ENCODE data around the gene ZFHX3. TPM values are rescaled to one million over a fixed set of nuclear protein-coding genes. Genes with fewer than 3 reads are reported as not detected.

The ZFHX3 gene
- total and polyA plus RNA-seq, 7 experiments from 2014 or later: 0.09 to 9.8 (median 1.7) TPM

GRCh38 chr16:72862090-72862489 lies 185.8 kb downstream of the ZFHX3 start:
- Mint-ChIP-seq H3K4me1 (peaks cover 0 to 3% (median 0%) of the 10 kb centered on the region in 7 donors), H3K36me3 (no peaks in the 10 kb centered on the region), H3K27me3 (peaks cover 0 to 10% (median 4%) of the 10 kb centered on the region in 5 donors), H3K9me3 (peaks cover 0 to 4% (median 0%) of the 10 kb centered on the region in 11 donors), H3K4me3 (no peak overlapping the region), H3K27ac (no peak overlapping the region)
- H3K27me3 ChIP-seq (ENCODE audit: control insufficient read depth in 2 of 2, insufficient read depth in 2 of 2, low read length in 2 of 2): no peaks in the 10 kb centered on the region
- H3K9me3 ChIP-seq (ENCODE audit: control insufficient read depth in 2 of 3, low read length in 3 of 3): no peaks in the 10 kb centered on the region
- H3K27ac ChIP-seq (ENCODE audit: low read depth, low read length): no peak overlapping the region
- intact Hi-C loops (cut with micrococcal nuclease): no loop called here
- DNase-seq (no peak), ATAC-seq (no peak)
- ChIA-PET CTCF (no interaction called here), POLR2A (no interaction called here)
- no peak overlapping the region for H3K4me3 ChIP-seq (ENCODE audit: low read length)
- no peaks in the 10 kb centered on the region for H3K4me1 ChIP-seq (ENCODE audit: control insufficient read depth in 2 of 2, insufficient read depth in 2 of 2, low read length in 2 of 2)
- H3K36me3 ChIP-seq (ENCODE audit: control insufficient read depth in 2 of 3, insufficient read depth in 3 of 3, low read length in 3 of 3): no peaks in the 10 kb centered on the region

GRCh38 chr16:72860726-72861562 lies 187.0 kb downstream of the ZFHX3 start:
- Mint-ChIP-seq H3K27ac (no peak overlapping the region), H3K4me3 (no peak overlapping the region), H3K27me3 (peaks cover 0 to 10% (median 4%) of the 10 kb centered on the region in 5 donors), H3K9me3 (peaks cover 0 to 4% (median 0%) of the 10 kb centered on the region in 11 donors), H3K36me3 (no peaks in the 10 kb centered on the region), H3K4me1 (peaks cover 0 to 8% (median 0%) of the 10 kb centered on the region in 7 donors)
- H3K4me3 ChIP-seq (ENCODE audit: low read length): no peak overlapping the region
- H3K27ac ChIP-seq (ENCODE audit: low read depth, low read length): no peak overlapping the region
- no peaks in the 10 kb centered on the region for H3K27me3 ChIP-seq (ENCODE audit: control insufficient read depth in 2 of 2, insufficient read depth in 2 of 2, low read length in 2 of 2)
- ATAC-seq (no peak), DNase-seq (no peak)
- H3K4me1 ChIP-seq (ENCODE audit: control insufficient read depth in 2 of 2, insufficient read depth in 2 of 2, low read length in 2 of 2): no peaks in the 10 kb centered on the region
- intact Hi-C loops (cut with micrococcal nuclease): no loop called here
- H3K9me3 ChIP-seq (ENCODE audit: control insufficient read depth in 2 of 3, low read length in 3 of 3): no peaks in the 10 kb centered on the region
- H3K36me3 ChIP-seq (ENCODE audit: control insufficient read depth in 2 of 3, insufficient read depth in 3 of 3, low read length in 3 of 3): no peaks in the 10 kb centered on the region
- ChIA-PET CTCF (no interaction called here), POLR2A (no interaction called here)

- intact Hi-C loops (cut with micrococcal nuclease): loop anchor here in 1 of 2 donors (5.0 kb wide), 1 partner anchor 357 kb away; no protein-coding TSS in a partner anchor
Observed at GRCh38 chr16:72859581-72859980, 188.3 kb downstream of the ZFHX3 start.

GRCh38 chr16:72858665-72859493 lies 189.0 kb downstream of the ZFHX3 start:
- intact Hi-C loops (cut with micrococcal nuclease): loop anchor here in 1 of 2 donors (5.0 kb wide), 1 partner anchor 357 kb away; no protein-coding TSS in a partner anchor
- Histone ChIP-seq H3K4me3 (ENCODE audit: low read length) (no peak overlapping the region), H3K27me3 (ENCODE audit: control insufficient read depth in 2 of 2, insufficient read depth in 2 of 2, low read length in 2 of 2) (peaks cover 0 to 2% of the 10 kb centered on the region in 2 donors), H3K27ac (ENCODE audit: low read depth, low read length) (no peak overlapping the region), H3K4me1 (ENCODE audit: control insufficient read depth in 2 of 2, insufficient read depth in 2 of 2, low read length in 2 of 2) (no peaks in the 10 kb centered on the region), H3K36me3 (ENCODE audit: control insufficient read depth in 2 of 3, insufficient read depth in 3 of 3, low read length in 3 of 3) (no peaks in the 10 kb centered on the region), H3K9me3 (ENCODE audit: control insufficient read depth in 2 of 3, low read length in 3 of 3) (no peaks in the 10 kb centered on the region)
- H3K4me1 Mint-ChIP-seq: peaks cover 0 to 10% (median 0%) of the 10 kb centered on the region in 7 donors
- DNase-seq (no peak), ATAC-seq (no peak)
- no peaks in the 10 kb centered on the region for H3K9me3 Mint-ChIP-seq
- H3K36me3 Mint-ChIP-seq: no peaks in the 10 kb centered on the region
- H3K4me3 Mint-ChIP-seq: no peak overlapping the region
- CTCF ChIA-PET: no interaction called here
- POLR2A ChIA-PET: no interaction called here
- no peak overlapping the region for H3K27ac Mint-ChIP-seq
- H3K27me3 Mint-ChIP-seq: peaks cover 0 to 18% (median 4%) of the 10 kb centered on the region in 5 donors

More at GRCh38 chr16:72859581-72859980, 188.3 kb downstream of the ZFHX3 start:
- Histone ChIP-seq H3K4me1 (ENCODE audit: control insufficient read depth in 2 of 2, insufficient read depth in 2 of 2, low read length in 2 of 2) (no peaks in the 10 kb centered on the region), H3K27ac (ENCODE audit: low read depth, low read length) (no peak overlapping the region), H3K9me3 (ENCODE audit: control insufficient read depth in 2 of 3, low read length in 3 of 3) (no peaks in the 10 kb centered on the region), H3K27me3 (ENCODE audit: control insufficient read depth in 2 of 2, insufficient read depth in 2 of 2, low read length in 2 of 2) (no peaks in the 10 kb centered on the region), H3K4me3 (ENCODE audit: low read length) (no peak overlapping the region), H3K36me3 (ENCODE audit: control insufficient read depth in 2 of 3, insufficient read depth in 3 of 3, low read length in 3 of 3) (no peaks in the 10 kb centered on the region)
- ChIA-PET CTCF (interaction anchor here (0.6 kb wide), 1 partner anchor 745 kb away, joined by 4 read pairs; no protein-coding TSS in a partner anchor), POLR2A (no interaction called here)
- Mint-ChIP-seq H3K9me3 (peaks cover 0 to 3% (median 0%) of the 10 kb centered on the region in 11 donors), H3K4me1 (peaks cover 0 to 8% (median 0%) of the 10 kb centered on the region in 7 donors), H3K27me3 (peaks cover 0 to 16% (median 4%) of the 10 kb centered on the region in 5 donors), H3K36me3 (no peaks in the 10 kb centered on the region), H3K4me3 (no peak overlapping the region), H3K27ac (no peak overlapping the region)
- ATAC-seq: no peak
- no peak for DNase-seq

GRCh38 chr16:72857834-72858664 lies 189.9 kb downstream of the ZFHX3 start:
- no peaks in the 10 kb centered on the region for H3K9me3 ChIP-seq (ENCODE audit: control insufficient read depth in 2 of 3, low read length in 3 of 3)
- intact Hi-C loops (cut with micrococcal nuclease): loop anchor here in 1 of 2 donors (5.0 kb wide), 1 partner anchor 356 kb away; no protein-coding TSS in a partner anchor

GRCh38 chr16:72856797-72857196 lies 191.1 kb downstream of the ZFHX3 start:
- H3K36me3 Mint-ChIP-seq: peaks cover 0 to 1% (median 0%) of the 10 kb centered on the region in 5 donors
- no peaks in the 10 kb centered on the region for H3K9me3 ChIP-seq (ENCODE audit: control insufficient read depth in 2 of 3, low read length in 3 of 3)
- H3K9me3 Mint-ChIP-seq: peaks cover 0 to 3% (median 0%) of the 10 kb centered on the region in 11 donors
- H3K27ac ChIP-seq (ENCODE audit: low read depth, low read length): no peak overlapping the region
- intact Hi-C loops (cut with micrococcal nuclease): loop anchor here in 1 of 2 donors (5.0 kb wide), 1 partner anchor 354 kb away; no protein-coding TSS in a partner anchor
- H3K27me3 ChIP-seq (ENCODE audit: control insufficient read depth in 2 of 2, insufficient read depth in 2 of 2, low read length in 2 of 2): peaks cover 0 to 2% of the 10 kb centered on the region in 2 donors
- H3K4me3 Mint-ChIP-seq: no peak overlapping the region
- no peak overlapping the region for H3K27ac Mint-ChIP-seq
- peaks cover 0 to 19% (median 5%) of the 10 kb centered on the region in 7 donors for H3K4me1 Mint-ChIP-seq
- H3K4me3 ChIP-seq (ENCODE audit: low read length): no peak overlapping the region
- ATAC-seq (no peak), DNase-seq (no peak)
- peaks cover 0 to 31% (median 4%) of the 10 kb centered on the region in 5 donors for H3K27me3 Mint-ChIP-seq
- ChIA-PET CTCF (interaction anchor here (1.1 kb wide), 1 partner anchor 24 kb away, joined by 4 read pairs; no protein-coding TSS in a partner anchor), POLR2A (no interaction called here)
- H3K4me1 ChIP-seq (ENCODE audit: control insufficient read depth in 2 of 2, insufficient read depth in 2 of 2, low read length in 2 of 2): no peaks in the 10 kb centered on the region
- H3K36me3 ChIP-seq (ENCODE audit: control insufficient read depth in 2 of 3, insufficient read depth in 3 of 3, low read length in 3 of 3): no peaks in the 10 kb centered on the region

More at GRCh38 chr16:72857834-72858664, 189.9 kb downstream of the ZFHX3 start:
- no peaks in the 10 kb centered on the region for H3K9me3 Mint-ChIP-seq
- peaks cover 0 to 16% (median 5%) of the 10 kb centered on the region in 7 donors for H3K4me1 Mint-ChIP-seq
- no peak overlapping the region for H3K27ac ChIP-seq (ENCODE audit: low read depth, low read length)
- H3K36me3 ChIP-seq (ENCODE audit: control insufficient read depth in 2 of 3, insufficient read depth in 3 of 3, low read length in 3 of 3): no peaks in the 10 kb centered on the region
- H3K27me3 ChIP-seq (ENCODE audit: control insufficient read depth in 2 of 2, insufficient read depth in 2 of 2, low read length in 2 of 2): peaks cover 0 to 2% of the 10 kb centered on the region in 2 donors
- H3K27ac Mint-ChIP-seq: no peak overlapping the region
- no peak for ATAC-seq
- no peaks in the 10 kb centered on the region for H3K36me3 Mint-ChIP-seq
- no peak overlapping the region for H3K4me3 Mint-ChIP-seq
- ChIA-PET CTCF (no interaction called here), POLR2A (no interaction called here)
- H3K4me3 ChIP-seq (ENCODE audit: low read length): no peak overlapping the region
- peaks cover 0 to 21% (median 4%) of the 10 kb centered on the region in 5 donors for H3K27me3 Mint-ChIP-seq
- H3K4me1 ChIP-seq (ENCODE audit: control insufficient read depth in 2 of 2, insufficient read depth in 2 of 2, low read length in 2 of 2): no peaks in the 10 kb centered on the region
- no peak for DNase-seq

Data from naive thymus-derived CD4-positive, alpha-beta T cell (primary cell).